DMS 273 treated with DMSO at 0.1 percent for 48 hours (cell line): ENCODE measurements around the gene SETX.
A peak's percentile ranks its signal among the peaks of the same experiment; 100 is the strongest.

Experiments
- DNase-seq: peaks from one replicate; lab custom pipeline; 2025; lab: John Stamatoyannopoulos, UW

Gene SETX

DNA sequence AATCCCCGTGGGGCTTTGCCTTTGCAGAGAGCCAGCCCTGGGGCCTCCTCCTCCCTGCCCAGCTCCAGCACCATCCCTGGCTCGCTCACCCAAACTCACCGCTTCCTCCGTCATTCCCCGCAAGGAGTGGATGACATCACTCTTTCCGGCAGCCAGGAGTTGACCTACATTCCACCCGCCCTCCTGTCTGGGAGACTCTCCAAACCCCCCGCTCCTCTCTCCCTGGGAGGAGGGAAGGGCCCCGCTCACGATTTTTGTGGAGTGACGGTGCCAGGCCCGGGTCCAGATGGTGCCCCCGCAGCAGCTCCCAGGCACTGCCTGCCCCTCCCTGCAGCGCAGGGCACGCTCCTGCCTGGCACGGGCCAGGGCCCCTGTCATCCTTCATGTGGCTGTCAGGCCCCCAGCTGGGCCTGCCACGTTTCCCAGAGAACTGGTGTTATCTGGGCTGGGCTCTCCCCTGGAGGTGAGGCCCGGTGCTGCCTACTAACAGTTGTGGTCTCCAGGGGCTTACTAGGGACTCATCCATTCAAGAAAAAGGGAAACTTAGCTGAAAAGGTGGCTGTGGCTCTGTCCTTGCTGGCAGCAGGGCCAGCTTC is 140.7 kb downstream of the SETX start:
- peak; percentile 77 for DNase-seq

DNA sequence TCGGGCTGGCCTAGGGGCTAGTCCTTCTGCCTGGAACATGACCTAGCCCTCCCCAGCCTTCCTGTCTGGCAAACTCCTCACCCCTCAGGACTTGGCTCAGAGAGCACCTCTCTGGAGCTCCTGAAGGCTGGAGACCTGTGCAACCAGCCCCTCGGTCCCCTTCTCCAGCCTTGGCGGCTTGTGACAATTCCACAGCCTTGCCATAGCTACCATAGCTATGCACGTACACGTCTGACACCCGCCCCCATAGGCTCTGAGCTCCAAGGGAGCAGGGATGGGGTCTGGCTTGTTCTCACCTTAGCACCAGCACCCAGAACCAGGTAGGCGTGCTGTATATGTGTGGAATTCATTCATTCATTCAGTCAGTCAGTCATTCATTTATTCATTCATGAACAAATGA is 143.2 kb downstream of the SETX start:
- no peak for DNase-seq
